Activated naive CD8-positive, alpha-beta T cell treated with anti-CD3 and anti-CD28 coated beads, Interleukin-2, amount 50 U/mL, for 24 hours (primary cell): ENCODE data around the gene FKBP9.
"Not testable (repeated sequence)": the region's sequence is repeated elsewhere in the genome, so short reads cannot be mapped to it uniquely, and the experiment has no call there.

ENCODE experiments used
- ATAC-seq: fragments of 150-1000 bp; cut with Tn5 transposase; one replicate; pipeline ENCODE4 v1.10.0; 2021
- DNase-seq: peaks from one replicate; pipeline ENCODE4 v3.0.0; 2021
- H3K27ac Mint-ChIP-seq: one replicate; pipeline ENCODE4 v1.8.0; 2021; ENCODE audit warnings: mild to moderate bottlenecking, mixed read lengths
- H3K27me3 Mint-ChIP-seq: one replicate; pipeline ENCODE4 v1.8.0; 2021; ENCODE audit warnings: mixed read lengths
- H3K36me3 Mint-ChIP-seq: one replicate; pipeline ENCODE4 v1.8.0; 2021; ENCODE audit warnings: low read depth, mixed read lengths
- H3K4me1 Mint-ChIP-seq: one replicate; pipeline ENCODE4 v1.8.0; 2021; ENCODE audit warnings: mixed read lengths
- H3K4me3 Mint-ChIP-seq: one replicate; pipeline ENCODE4 v1.8.0; 2021; ENCODE audit warnings: mild to moderate bottlenecking, moderate library complexity, mixed read lengths
- H3K9me3 Mint-ChIP-seq: one replicate; pipeline ENCODE4 v1.8.0; 2021; ENCODE audit warnings: mixed read lengths

The FKBP9 gene, protein sequence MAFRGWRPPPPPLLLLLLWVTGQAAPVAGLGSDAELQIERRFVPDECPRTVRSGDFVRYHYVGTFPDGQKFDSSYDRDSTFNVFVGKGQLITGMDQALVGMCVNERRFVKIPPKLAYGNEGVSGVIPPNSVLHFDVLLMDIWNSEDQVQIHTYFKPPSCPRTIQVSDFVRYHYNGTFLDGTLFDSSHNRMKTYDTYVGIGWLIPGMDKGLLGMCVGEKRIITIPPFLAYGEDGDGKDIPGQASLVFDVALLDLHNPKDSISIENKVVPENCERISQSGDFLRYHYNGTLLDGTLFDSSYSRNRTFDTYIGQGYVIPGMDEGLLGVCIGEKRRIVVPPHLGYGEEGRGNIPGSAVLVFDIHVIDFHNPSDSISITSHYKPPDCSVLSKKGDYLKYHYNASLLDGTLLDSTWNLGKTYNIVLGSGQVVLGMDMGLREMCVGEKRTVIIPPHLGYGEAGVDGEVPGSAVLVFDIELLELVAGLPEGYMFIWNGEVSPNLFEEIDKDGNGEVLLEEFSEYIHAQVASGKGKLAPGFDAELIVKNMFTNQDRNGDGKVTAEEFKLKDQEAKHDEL

DNA sequence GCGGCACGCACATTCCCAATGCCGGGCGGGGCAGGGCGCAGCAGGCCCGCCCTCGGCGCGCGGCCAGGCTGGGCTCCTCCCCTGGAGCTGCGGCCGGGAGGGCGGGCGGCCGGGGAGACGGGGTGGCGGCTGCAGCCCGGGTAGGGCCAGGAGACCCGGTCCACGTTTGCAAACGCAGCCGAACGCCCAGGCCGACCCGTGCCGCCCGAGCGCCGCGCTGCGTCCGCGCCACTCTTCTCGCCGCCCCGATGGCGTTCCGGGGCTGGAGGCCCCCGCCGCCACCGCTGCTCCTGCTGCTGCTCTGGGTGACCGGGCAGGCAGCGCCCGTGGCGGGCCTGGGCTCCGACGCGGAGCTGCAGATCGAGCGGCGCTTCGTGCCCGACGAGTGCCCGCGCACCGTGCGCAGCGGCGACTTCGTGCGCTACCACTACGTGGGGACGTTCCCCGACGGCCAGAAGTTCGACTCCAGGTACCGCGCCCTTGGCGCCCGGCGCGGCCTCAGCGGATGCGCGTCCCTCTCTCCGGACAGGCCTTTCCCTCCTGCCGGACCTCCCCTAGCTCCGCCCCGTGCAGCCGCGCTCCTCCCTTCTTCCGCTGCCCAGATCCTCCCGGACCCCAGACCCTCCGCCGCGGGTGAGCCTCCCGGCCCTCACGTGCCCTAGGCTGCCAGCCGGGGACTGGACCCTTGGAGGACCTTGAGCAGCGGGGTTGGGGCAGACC lies at the start of gene FKBP9:
FKBP9 (plus strand) TSS at position 115 of the 720 bp plus-strand sequence; CDS start at position 249, 134 bp downstream.
- ATAC-seq: peak; percentile 69
- DNase-seq: peak; percentile 14
- Mint-ChIP-seq H3K4me1 (peaks cover 3% of the 10 kb centered on the region), H3K4me3 (peak within 1 kb of the TSS; percentile 78), H3K36me3 (no peaks in the 10 kb centered on the region), H3K27ac (no peak within 1 kb of the TSS), H3K9me3 (no peaks in the 10 kb centered on the region), H3K27me3 (peaks cover 39% of the 10 kb centered on the region)

DNA sequence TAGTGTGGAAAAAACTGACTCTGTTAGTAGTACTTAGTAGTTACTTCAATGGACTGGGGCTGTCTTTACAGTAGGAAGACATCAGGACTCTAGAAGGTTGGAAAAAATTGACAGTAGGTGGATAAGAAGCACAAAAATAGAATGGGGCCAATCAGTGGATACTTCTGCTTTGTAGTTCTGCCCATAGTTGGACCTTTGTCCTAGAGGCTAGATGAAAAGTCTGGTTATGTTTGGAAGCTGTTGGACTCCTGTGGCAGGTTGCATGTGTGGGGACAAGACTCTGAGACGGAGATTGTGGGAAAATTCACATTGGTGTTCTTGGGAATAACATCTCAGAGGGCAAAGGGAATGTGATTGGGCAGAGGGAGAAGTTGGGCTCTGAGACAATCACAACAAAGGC lies 47.0 kb upstream of the FKBP9 start:
- ATAC-seq (no peak), DNase-seq (no peak)
- Mint-ChIP-seq H3K27me3 (no peaks in the 10 kb centered on the region), H3K4me1 (peaks cover 12% of the 10 kb centered on the region), H3K4me3 (no peak overlapping the region), H3K9me3 (no peaks in the 10 kb centered on the region), H3K27ac (no peak overlapping the region), H3K36me3 (no peaks in the 10 kb centered on the region)

DNA sequence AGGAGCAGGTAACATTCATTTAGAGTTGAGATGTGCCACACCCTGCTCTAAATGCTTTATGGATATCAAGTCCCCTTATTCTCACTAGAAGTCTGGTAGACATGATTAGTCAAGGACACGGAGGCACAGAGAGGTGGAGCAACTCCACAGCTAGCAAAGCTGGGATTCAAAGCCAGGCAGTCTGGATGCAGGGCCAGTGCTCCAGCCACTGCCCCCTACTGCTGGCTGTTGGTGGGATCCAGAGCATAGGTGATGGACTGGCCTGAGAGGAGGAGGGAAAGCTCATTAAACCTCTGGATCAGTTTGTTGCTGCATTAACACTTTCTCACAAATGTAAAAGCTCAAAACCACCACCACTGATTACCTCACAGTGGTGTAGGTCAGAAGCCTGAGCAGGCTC lies 43.1 kb upstream of the FKBP9 start:
- no peaks in the 10 kb centered on the region for H3K27me3 Mint-ChIP-seq
- DNase-seq (no peak), ATAC-seq (no peak)
- H3K4me1 Mint-ChIP-seq: peaks cover 10% of the 10 kb centered on the region
- peak overlapping the region; percentile 25 for H3K27ac Mint-ChIP-seq
- H3K4me3 Mint-ChIP-seq: no peak overlapping the region
- H3K9me3 Mint-ChIP-seq: no peaks in the 10 kb centered on the region
- peaks cover 3% of the 10 kb centered on the region for H3K36me3 Mint-ChIP-seq

DNA sequence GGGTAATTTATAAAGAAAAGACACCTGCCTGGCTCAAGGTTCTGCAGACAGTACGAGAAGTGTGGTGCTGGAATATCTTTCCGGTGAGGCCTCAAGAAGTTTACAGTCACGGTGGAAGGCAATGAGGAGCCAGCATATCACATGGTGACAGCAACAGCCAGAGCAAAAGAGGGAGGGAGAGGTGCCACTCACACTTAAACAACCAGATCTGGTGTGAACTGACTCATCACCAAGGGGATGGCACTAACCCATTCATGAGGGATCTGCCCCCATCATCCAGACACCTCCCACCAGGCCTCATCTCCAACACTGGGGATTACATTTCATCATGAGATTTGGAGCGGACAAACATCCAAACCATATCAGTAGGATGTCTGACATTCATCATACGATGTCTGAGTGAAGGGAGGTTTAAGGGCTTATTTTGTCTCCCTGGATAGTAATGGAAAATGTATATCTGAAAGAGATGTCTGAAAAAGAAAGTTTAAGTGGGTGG lies 42.2 kb upstream of the FKBP9 start:
- Mint-ChIP-seq H3K36me3 (peaks cover 3% of the 10 kb centered on the region), H3K27me3 (no peaks in the 10 kb centered on the region), H3K4me3 (no peak overlapping the region), H3K4me1 (peaks cover 10% of the 10 kb centered on the region), H3K9me3 (no peaks in the 10 kb centered on the region), H3K27ac (peak overlapping the region; percentile 8)
- no peak for DNase-seq
- peak; percentile 81 for ATAC-seq

DNA sequence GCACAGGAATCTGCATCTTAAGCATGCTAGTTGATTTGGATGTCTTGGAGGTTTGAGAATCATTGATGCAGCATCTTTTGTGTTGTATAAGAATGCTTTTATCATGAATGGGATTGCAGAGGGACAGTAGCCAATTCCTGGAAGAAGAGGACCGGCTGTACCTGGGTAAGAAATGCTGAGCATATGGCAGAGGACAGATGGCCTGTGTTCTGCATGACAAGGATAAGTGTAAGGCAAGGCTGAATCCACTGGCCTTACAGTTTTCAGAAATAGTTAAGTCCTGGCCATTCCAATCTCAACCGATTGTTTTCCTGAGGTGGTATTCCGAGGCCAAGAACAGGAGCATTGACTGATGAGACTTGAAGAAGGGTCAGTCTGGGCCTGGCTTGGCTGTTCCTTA lies 41.2 kb upstream of the FKBP9 start:
- ATAC-seq (no peak), DNase-seq (no peak)
- no peak overlapping the region for H3K4me3 Mint-ChIP-seq
- H3K4me1 Mint-ChIP-seq: peaks cover 10% of the 10 kb centered on the region
- H3K36me3 Mint-ChIP-seq: peaks cover 5% of the 10 kb centered on the region
- no peak overlapping the region for H3K27ac Mint-ChIP-seq
- H3K9me3 Mint-ChIP-seq: no peaks in the 10 kb centered on the region
- H3K27me3 Mint-ChIP-seq: no peaks in the 10 kb centered on the region

DNA sequence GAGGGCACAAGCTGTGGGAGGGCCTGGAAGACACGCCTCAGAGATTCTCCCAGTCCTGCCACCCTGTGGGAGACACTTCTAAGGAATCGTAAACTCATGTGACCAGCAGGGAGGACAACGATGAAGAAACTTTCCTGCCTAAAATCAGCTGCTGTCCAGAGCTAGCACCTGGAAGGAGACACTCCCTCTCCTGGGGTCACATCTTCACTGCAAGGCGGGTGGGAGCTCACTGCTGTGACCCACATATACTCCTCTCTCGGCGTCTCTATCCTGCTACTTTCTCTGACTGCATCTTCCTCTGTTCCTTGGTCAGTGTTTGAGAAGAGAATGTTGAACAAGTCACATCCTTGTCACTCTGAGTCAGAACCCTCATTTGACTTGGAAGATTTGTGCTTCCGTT lies 40.2 kb upstream of the FKBP9 start:
- not testable (repeated sequence) for ATAC-seq

DNA sequence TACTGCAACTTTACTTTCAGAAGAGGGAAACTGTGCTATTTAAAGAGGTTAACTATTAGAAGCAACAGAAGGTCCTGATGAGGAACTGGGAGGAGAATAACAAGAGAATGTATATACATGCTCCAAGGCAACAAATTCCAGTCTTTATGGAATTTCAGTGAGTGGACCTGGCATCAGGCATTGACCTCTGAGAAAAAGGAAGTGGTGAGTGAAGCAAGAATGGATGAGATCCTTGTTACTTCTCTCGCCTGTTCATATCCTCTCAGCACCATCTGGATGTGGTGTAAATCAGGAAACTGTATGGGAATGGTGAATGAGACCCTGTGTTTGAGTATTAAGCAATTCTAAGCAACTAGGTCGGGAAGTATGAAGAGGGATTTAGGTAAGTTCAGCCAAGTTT lies 35.3 kb upstream of the FKBP9 start:
- Mint-ChIP-seq H3K4me1 (peaks cover 1% of the 10 kb centered on the region), H3K36me3 (peaks cover 9% of the 10 kb centered on the region), H3K27ac (no peak overlapping the region), H3K27me3 (no peaks in the 10 kb centered on the region), H3K9me3 (no peaks in the 10 kb centered on the region), H3K4me3 (no peak overlapping the region)
- no peak for DNase-seq
- ATAC-seq: no peak

More for the DNA sequence above, 40.2 kb upstream of the FKBP9 start:
- peaks cover 11% of the 10 kb centered on the region for H3K4me1 Mint-ChIP-seq
- not testable (repeated sequence) for H3K9me3 Mint-ChIP-seq, DNase-seq, H3K27ac Mint-ChIP-seq, H3K27me3 Mint-ChIP-seq, H3K4me3 Mint-ChIP-seq, H3K36me3 Mint-ChIP-seq

DNA sequence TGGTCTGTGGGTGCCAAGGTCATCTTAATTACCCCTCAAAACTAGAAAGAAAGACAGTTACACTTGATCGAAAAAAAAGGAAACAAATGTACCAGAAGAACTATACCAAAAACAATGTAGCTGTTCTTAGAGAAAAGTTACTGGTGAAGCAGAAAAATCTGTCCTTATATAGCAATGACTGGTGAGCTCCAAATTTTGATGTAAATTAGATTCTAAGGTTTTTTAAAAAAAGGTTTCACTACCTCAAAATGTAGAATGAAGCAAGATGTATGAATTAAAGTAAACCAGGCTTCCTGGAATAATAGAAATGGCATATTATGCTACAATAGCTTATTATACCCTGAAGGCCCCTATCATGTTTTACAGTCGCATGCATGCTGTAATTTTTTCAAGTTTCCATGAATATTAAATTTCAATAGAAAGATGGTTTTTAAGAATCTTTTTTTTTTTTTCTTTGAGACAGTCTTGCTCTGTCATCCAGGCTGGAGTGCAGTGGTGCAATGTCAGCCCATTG lies 28.4 kb upstream of the FKBP9 start:
- Mint-ChIP-seq H3K27ac (no peak overlapping the region), H3K27me3 (no peaks in the 10 kb centered on the region)
- no peak for ATAC-seq

DNA sequence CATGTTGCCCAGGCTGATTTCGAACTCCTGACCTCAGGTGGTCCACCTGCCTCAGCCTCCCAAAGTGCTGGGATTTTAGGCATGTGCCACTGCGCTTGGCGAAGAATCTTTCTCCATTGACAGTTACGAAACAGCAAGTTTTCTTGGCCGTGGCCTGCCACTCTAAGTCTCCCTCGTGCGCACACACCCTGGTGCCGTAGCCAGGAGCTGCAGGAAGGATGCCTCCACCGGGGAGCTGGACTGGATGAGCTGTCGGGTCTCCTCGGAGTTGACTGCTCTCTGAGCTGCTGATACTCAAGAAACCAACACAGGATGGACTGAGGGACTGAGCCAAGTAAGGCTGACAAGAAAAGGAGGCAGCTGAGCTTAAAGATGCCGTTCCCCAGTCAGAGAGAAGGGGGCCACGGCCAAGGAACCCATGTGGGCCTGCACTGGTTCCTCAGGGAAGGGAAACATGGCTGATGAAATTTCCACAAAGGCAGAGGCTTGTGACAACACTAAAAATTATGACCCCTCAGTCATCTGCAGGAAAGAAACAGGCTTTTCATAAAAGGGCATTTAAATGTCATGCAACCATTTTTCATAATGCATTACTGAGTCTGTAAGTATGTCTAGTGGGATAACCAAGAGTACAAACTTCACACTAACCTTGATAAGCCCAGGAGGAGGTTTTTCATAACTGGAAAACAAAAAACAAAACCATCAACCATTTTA lies 27.7 kb upstream of the FKBP9 start:
- no peak overlapping the region for H3K4me3 Mint-ChIP-seq
- no peaks in the 10 kb centered on the region for H3K9me3 Mint-ChIP-seq
- no peak for ATAC-seq
- H3K4me1 Mint-ChIP-seq: peaks cover 3% of the 10 kb centered on the region
- no peaks in the 10 kb centered on the region for H3K36me3 Mint-ChIP-seq
- no peak overlapping the region for H3K27ac Mint-ChIP-seq
- no peaks in the 10 kb centered on the region for H3K27me3 Mint-ChIP-seq
- DNase-seq: no peak

More for the DNA sequence above, 28.4 kb upstream of the FKBP9 start:
- peaks cover 3% of the 10 kb centered on the region for H3K4me1 Mint-ChIP-seq
- no peak for DNase-seq
- H3K4me3 Mint-ChIP-seq: no peak overlapping the region
- no peaks in the 10 kb centered on the region for H3K9me3 Mint-ChIP-seq
- H3K36me3 Mint-ChIP-seq: peaks cover under 1% of the 10 kb centered on the region

DNA sequence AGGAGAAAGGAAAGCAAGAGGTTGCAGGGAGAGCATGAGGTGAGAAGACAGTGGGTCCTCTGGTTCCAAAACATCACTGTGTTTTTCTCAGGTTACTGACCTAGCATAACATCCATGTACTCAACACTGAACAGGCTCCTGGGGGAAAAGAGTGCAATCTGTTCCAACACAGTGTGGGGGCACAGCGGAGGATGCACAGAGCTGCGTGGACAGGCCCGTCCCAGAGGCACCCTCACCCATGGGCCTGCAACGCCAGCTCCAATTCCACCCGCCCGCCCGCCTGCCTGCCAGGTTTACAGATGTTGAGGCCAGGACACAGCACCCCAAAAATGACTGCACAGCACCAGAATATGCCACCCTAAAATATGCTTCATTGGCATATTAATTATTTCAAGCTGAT lies 26.9 kb upstream of the FKBP9 start:
- H3K27ac Mint-ChIP-seq: no peak overlapping the region
- H3K4me3 Mint-ChIP-seq: no peak overlapping the region
- no peaks in the 10 kb centered on the region for H3K9me3 Mint-ChIP-seq
- no peaks in the 10 kb centered on the region for H3K36me3 Mint-ChIP-seq
- peaks cover 3% of the 10 kb centered on the region for H3K4me1 Mint-ChIP-seq
- no peak for DNase-seq
- no peak for ATAC-seq
- no peaks in the 10 kb centered on the region for H3K27me3 Mint-ChIP-seq

DNA sequence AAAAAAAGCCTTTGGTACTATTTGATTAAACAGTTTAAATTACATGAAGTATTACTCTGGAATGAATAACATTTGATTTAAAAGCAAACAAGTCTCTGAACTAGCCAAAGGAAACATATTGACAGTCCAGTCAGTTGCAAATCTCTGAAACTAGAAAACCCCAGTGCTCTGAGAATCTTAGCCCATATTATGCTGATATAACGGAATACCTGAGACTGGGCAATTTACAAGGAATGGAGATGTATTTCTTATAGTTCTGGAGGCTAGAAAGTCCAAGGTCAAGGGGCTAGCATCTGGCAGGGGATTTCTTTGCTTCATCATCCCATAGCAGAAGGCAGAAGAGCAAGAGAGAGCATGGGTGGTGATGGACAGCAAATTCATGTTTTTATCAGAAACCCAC lies 21.7 kb upstream of the FKBP9 start:
- H3K4me1 Mint-ChIP-seq: peaks cover 5% of the 10 kb centered on the region
- no peak overlapping the region for H3K4me3 Mint-ChIP-seq
- DNase-seq (no peak), ATAC-seq (no peak)
- no peaks in the 10 kb centered on the region for H3K9me3 Mint-ChIP-seq
- no peaks in the 10 kb centered on the region for H3K27me3 Mint-ChIP-seq
- no peaks in the 10 kb centered on the region for H3K36me3 Mint-ChIP-seq
- H3K27ac Mint-ChIP-seq: no peak overlapping the region

DNA sequence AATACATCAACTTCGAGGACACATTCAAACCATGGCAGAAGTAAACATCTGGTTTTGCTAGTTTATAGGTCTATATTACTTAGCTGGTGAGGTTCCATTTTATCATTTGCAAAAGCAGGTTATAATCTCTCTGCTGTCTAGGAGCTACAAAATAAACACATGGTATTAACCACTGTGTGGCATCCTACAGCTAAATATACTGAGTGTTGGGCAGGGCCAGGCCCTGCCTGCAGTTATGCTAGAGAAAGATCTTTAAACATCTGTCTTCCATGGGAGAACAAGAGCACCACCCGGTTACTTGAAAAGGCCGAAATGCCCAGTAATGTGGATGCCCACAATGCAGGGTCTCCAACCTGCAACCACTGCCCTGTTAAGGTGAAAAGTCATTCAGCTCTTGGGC lies 20.6 kb upstream of the FKBP9 start:
- DNase-seq (no peak), ATAC-seq (no peak)
- no peak overlapping the region for H3K4me3 Mint-ChIP-seq
- H3K27me3 Mint-ChIP-seq: peaks cover under 1% of the 10 kb centered on the region
- H3K4me1 Mint-ChIP-seq: peaks cover 10% of the 10 kb centered on the region
- no peaks in the 10 kb centered on the region for H3K36me3 Mint-ChIP-seq
- H3K27ac Mint-ChIP-seq: no peak overlapping the region
- no peaks in the 10 kb centered on the region for H3K9me3 Mint-ChIP-seq

DNA sequence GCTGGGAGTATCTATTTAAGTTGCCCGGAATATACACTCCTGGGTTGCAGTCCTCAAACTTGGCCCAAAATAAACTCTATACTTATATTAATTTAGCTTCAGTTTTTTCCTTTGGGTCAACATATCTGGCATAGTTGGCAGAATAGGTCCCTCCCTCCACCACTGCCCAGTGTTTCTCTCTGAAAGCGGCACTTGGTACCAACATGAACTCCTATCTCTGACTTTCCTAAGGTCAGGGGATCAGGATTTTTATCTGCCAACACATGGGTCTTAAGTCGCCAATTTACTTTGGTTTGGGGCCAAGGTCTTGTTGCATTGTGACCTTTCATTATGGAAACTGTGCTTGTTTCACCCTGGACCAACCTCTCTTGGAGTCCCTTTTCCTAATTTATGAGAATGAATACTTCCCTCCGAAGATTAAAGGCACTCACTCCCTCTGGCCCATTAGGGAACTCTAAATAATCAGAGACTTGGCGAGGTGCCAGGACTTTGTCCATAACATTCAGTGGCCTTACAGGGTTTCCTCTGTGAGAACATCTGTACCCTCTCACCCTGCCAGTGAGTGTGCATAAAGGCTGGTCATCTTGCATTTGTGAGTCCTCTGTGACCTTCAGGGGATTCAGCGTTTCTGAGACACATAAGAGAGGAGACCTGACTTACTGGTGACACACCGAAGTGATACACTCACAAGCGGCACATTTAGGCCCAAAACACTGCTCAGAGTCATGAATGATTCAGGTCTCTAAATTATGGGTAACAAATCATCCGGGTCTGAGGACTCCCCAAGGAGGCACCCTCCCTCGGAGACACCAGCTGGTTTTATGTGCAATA lies 19.7 kb upstream of the FKBP9 start:
- no peak for ATAC-seq
- H3K27me3 Mint-ChIP-seq: peaks cover 7% of the 10 kb centered on the region
- H3K4me3 Mint-ChIP-seq: no peak overlapping the region
- no peak for DNase-seq
- peaks cover 16% of the 10 kb centered on the region for H3K4me1 Mint-ChIP-seq
- no peak overlapping the region for H3K27ac Mint-ChIP-seq
- H3K9me3 Mint-ChIP-seq: no peaks in the 10 kb centered on the region
- no peaks in the 10 kb centered on the region for H3K36me3 Mint-ChIP-seq
